ENCODE measurements around the gene CCDC33.

Gene CCDC33

GRCh38 chr15:74317820-74318375 is 81.8 kb downstream of the CCDC33 start:
- TF ChIP-seq EGR1 (IDR thresholded peaks at IDR 0.05) (no peak), YY1 (IDR thresholded peaks at IDR 0.05; ENCODE audit: low read depth) (no peak), FOXM1 (IDR thresholded peaks at IDR 0.05; ENCODE audit: borderline replicate concordance, low read depth) (no peak), CREB1 (IDR thresholded peaks at IDR 0.05; ENCODE audit: low read depth) (no peak), RAD21 (IDR thresholded peaks at IDR 0.05; ENCODE audit: low read depth) (no peak), CEBPB (IDR thresholded peaks at IDR 0.05) (no peak), REST (IDR thresholded peaks at IDR 0.05; ENCODE audit: low read depth) (no peak), USF1 (IDR thresholded peaks at IDR 0.05) (no peak), NFIC (IDR thresholded peaks at IDR 0.05) (no peak), MAX (IDR thresholded peaks at IDR 0.05) (no peak), EP300 (IDR thresholded peaks at IDR 0.05; ENCODE audit: borderline replicate concordance) (no peak), TAF1 (IDR thresholded peaks at IDR 0.05; ENCODE audit: low read depth) (no peak), ZBTB7A (IDR thresholded peaks at IDR 0.05; ENCODE audit: low read depth) (no peak), TCF12 (IDR thresholded peaks at IDR 0.05; ENCODE audit: low read depth) (no peak), TEAD4 (IDR thresholded peaks at IDR 0.05) (no peak)

- TF ChIP-seq CEBPB (IDR thresholded peaks at IDR 0.05) (no peak), REST (IDR thresholded peaks at IDR 0.05; ENCODE audit: low read depth) (no peak), USF1 (IDR thresholded peaks at IDR 0.05) (no peak), EP300 (IDR thresholded peaks at IDR 0.05; ENCODE audit: borderline replicate concordance) (no peak), EGR1 (IDR thresholded peaks at IDR 0.05) (no peak), TCF12 (IDR thresholded peaks at IDR 0.05; ENCODE audit: low read depth) (no peak), TEAD4 (IDR thresholded peaks at IDR 0.05) (no peak), RAD21 (IDR thresholded peaks at IDR 0.05; ENCODE audit: low read depth) (no peak), MAX (IDR thresholded peaks at IDR 0.05) (no peak), FOXM1 (IDR thresholded peaks at IDR 0.05; ENCODE audit: borderline replicate concordance, low read depth) (no peak), CREB1 (IDR thresholded peaks at IDR 0.05; ENCODE audit: low read depth) (no peak), ZBTB7A (IDR thresholded peaks at IDR 0.05; ENCODE audit: low read depth) (no peak), TAF1 (IDR thresholded peaks at IDR 0.05; ENCODE audit: low read depth) (no peak), YY1 (IDR thresholded peaks at IDR 0.05; ENCODE audit: low read depth) (no peak)
Observed at GRCh38 chr15:74318376-74319137, 82.4 kb downstream of the CCDC33 start.

- TF ChIP-seq REST (IDR thresholded peaks at IDR 0.05; ENCODE audit: low read depth): no peak
- no peak for TF ChIP-seq TAF1 (IDR thresholded peaks at IDR 0.05; ENCODE audit: low read depth)
- TF ChIP-seq YY1 (IDR thresholded peaks at IDR 0.05; ENCODE audit: low read depth): no peak
- TF ChIP-seq CREB1 (IDR thresholded peaks at IDR 0.05; ENCODE audit: low read depth): no peak
- TF ChIP-seq TCF12 (IDR thresholded peaks at IDR 0.05; ENCODE audit: low read depth): no peak
- no peak for TF ChIP-seq FOXM1 (IDR thresholded peaks at IDR 0.05; ENCODE audit: borderline replicate concordance, low read depth)
- no peak for TF ChIP-seq CEBPB (IDR thresholded peaks at IDR 0.05)
- no peak for TF ChIP-seq NFIC (IDR thresholded peaks at IDR 0.05)
- no peak for TF ChIP-seq MAX (IDR thresholded peaks at IDR 0.05)
- TF ChIP-seq RAD21 (IDR thresholded peaks at IDR 0.05; ENCODE audit: low read depth): no peak
Observed at GRCh38 chr15:74319138-74319460, 83.0 kb downstream of the CCDC33 start.
